ENCODE results near the gene RTF2.
A peak's percentile ranks its signal among the peaks of the same experiment; 100 is the strongest.

RTF2 gene, protein sequence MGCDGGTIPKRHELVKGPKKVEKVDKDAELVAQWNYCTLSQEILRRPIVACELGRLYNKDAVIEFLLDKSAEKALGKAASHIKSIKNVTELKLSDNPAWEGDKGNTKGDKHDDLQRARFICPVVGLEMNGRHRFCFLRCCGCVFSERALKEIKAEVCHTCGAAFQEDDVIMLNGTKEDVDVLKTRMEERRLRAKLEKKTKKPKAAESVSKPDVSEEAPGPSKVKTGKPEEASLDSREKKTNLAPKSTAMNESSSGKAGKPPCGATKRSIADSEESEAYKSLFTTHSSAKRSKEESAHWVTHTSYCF

DNA sequence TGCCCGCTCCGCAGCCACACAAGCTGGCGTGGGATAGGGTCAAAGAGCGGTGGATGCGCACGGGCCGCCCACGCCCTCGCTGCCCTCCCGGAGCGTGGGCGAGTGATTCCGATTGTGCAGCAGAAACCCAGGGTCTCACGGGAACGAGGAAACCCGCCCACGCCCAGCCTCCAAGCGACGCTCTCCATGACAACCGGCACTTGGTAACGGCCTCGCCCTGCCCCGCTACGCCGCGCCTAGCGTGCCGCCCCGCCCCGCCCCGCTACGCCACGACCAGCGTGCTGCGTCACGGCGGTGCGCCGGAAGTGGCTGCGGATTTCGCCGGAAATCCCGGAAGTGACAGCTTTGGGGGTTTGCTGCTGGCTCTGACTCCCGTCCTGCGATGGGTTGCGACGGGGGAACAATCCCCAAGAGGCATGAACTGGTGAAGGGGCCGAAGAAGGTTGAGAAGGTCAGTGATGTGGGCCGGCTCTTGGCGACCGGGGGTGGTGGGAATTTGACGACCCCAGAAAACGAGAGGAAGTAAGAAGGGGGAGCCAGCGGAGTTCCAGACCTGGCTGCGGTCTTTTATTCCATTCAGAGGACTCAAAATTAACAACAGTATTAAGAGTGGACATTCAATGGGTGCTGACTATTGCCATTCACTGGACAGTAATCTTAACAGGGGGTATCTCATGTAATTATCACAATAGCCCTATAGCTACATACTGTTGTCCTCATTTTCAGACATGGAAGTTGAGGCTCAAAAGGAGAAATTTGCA is at the start of gene RTF2:
RTF2 (plus strand) TSS at position 312 of the 761 bp plus-strand sequence; CDS start at position 383, 71 bp downstream.
- peak; percentile 94 to 95 for DNase-seq (ENCODE audit: low read depth in 2 of 2, low spot score in 1 of 2)

DNA sequence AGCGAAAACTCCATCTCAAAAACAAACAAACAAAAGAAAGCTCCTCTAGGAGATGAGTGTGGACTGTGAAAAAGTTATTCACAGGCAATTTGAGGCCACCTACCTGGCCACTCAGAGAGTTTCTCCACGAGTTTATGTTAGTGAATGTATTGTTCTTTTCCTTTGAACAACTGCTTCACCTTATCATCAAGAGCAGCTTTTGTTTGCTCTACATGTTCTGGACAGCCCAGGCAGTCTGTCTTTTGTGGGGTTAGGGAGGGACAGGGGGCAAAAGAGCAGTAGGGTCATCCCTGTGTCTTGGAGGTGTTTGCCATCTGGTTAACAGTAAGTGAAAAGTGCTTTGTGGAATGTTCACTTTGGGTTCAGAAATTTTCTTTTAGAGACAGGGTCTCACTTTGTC is 48.4 kb upstream of the RTF2 start:
- no peak for DNase-seq (ENCODE audit: low read depth in 2 of 2, low spot score in 1 of 2)

DNA sequence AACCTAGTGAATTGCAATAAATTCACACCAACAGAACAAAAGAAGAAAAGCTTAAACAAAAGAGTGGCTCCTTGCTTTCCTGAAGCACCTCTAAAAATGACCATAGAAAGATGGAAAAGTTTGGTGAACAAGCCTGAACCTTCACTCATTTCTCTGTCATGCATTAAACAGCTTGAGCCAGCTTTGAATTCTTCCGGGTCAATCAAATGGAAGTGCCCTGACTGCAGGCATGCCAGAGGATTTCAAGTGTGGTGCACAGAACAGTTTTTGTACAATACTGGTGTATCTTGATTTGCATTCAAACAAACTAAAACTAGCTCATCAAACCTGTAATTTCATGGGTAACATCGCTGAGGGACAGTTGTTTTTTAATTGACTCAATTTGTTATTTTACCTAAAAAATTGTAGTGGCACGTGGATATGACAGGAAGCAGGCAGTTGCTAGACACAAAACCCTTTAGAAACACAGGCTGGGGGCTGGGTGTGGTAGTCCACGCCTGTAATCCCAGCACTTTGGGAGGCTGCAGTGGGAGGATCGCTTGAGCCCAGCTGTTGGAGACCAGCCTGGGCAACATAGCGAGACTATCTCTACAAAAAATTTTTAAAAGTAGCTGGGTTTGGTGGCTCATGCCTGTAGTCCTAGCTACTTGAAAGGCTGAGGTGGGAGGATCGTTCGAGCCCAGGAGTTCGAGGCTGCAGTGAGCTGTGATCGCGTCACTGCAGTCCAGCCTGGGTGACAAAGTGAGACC is 47.3 kb upstream of the RTF2 start:
- no peak for DNase-seq (ENCODE audit: low read depth in 2 of 2, low spot score in 1 of 2)

DNA sequence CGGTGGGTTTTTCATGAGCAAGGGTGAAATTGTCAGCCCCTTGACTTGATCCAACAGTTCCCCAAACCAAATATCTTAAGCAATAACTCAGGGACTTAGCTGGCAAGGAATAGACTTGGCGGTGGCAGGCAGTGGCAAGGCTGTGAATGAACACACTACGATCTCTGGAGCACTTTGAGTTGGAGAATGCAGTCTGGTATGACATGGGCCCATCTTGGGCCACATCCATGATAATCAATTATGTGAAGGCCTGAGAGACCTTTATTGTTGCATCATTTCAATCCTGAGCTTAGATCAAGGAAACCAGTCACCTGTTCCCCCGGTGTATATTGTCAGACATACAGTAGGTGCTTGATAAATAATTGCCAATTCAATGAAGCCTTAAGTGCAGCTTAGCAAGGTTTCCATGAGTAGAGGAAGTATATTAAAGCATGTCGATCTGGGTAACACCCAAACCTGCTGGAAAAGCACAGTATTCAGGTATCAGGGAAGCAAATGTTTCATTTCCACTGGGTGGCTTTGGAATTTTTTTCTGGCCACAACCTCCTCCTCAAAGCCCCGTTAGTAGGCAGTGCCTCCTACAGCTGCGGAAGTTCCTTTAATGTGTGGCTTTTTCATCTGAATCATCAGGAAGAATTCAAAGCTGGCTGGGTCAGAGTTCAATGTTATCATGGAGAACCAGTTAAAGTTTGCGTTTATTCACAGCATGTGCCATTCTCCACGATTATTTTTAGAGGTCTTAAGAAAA is 46.2 kb upstream of the RTF2 start:
- DNase-seq (ENCODE audit: low read depth in 2 of 2, low spot score in 1 of 2): no peak

DNA sequence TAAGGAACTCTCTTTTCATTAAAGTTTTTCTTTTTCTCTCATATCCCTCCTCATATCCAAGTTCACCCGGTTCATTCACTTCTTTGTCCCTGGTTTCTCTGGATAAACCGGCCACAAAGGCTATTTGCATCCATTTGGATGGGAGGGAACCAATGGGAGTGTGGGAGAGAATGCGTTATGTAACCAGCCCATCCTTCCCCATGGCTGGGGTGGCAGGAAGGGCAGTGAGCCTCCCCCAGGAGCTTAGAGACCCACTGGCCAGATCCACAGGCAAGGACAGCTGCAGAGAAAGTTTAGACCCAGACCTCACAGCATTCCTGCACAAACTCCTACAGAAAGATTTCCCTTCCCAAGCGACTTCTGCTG is 45.6 kb upstream of the RTF2 start:
- no peak for DNase-seq (ENCODE audit: low read depth in 2 of 2, low spot score in 1 of 2)

DNA sequence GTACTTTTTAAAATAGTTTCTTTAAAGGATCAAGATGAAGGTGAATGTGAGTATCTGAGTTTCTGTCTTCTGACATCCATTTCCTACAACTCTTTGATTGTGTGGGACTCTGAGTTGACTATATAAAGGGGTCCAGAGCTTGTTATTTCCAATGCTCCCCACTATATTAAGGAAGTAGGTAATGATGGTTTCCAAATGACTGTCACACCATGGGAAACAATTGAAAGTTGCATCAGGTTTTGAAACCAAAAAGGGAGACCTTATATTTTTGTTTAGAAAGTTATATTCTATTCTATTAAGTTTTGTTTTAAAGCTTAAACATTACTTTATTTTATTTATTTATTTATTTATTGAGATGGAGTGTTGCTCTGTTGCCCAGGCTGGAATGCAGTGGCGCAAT is 45.2 kb upstream of the RTF2 start:
- no peak for DNase-seq (ENCODE audit: low read depth in 2 of 2, low spot score in 1 of 2)

DNA sequence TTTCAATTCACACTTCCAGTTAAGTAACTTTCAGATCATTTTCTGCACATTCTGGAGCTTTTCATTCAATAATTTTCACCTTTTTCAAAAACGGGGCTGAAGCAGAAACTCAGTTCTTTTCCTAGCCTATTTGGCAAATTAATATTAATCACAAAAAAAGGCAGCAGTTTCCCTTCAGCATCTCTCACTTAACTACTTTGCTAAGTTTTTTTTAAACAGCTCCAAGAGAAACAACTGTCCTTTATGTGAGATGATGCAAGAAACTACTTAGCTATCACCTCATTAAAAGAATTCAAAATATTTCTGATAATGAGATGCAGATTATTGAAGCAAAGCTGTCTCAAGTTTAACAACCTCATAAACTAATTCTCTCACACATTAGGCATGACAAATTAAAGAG is 44.5 kb upstream of the RTF2 start:
- no peak for DNase-seq (ENCODE audit: low read depth in 2 of 2, low spot score in 1 of 2)

DNA sequence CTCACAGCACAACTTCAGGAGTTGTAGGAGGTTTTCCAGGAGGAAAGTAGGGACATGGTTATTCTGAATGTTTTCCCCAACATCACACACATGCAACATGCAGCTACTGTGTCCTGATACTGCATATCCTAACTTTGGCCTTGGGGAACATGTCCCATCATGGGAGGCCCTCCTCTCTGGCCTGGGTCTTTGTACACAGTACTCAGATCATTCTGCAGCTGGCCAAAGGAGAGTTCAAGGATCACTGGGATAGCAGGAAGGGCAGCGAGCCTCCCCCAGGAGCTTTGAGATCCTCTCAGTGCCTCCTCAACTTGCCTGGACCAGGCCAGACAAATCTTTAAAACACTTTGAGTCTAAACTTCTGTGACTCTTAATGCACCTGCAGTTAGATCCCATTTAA is 43.5 kb upstream of the RTF2 start:
- no peak for DNase-seq (ENCODE audit: low read depth in 2 of 2, low spot score in 1 of 2)

DNA sequence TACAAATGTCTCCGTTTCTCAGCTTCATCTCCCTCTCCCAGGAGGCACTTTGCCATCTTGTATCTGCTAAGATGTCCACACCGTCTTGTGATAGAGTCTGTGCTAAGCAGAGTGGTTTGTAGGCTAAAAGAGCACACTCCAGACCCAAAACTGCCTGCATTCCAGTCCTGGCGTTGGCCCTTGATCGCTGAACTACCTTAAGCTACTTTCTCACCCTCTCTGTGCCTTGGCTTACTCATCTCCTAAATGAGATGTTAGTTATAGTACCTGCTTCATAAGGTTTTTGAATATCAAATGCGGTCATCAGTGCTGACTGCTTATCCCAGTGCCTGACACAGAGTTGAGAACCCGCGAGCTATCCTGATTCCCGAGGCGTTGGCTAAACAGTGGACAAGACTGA is 42.4 kb upstream of the RTF2 start:
- DNase-seq (ENCODE audit: low read depth in 2 of 2, low spot score in 1 of 2): no peak

DNA sequence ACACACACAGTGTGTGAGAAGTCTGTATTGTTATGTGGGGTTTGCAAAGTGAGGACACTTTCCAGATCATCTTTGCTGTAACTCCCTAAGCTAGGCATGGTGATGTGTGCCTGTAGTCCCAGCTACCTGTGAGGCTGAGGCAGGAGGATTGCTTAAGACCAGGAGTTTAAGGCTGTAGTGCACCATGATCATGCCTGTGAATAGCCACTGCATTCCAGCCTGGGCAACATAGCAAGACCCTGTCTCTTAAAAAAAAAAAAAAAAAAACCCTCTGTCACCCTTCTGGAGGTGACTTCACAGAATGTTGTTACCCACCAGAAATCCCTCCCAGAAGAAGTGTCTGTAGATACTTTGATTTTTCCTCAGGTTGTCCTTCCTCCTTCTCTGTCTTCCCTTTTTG is 41.5 kb upstream of the RTF2 start:
- no peak for DNase-seq (ENCODE audit: low read depth in 2 of 2, low spot score in 1 of 2)

DNA sequence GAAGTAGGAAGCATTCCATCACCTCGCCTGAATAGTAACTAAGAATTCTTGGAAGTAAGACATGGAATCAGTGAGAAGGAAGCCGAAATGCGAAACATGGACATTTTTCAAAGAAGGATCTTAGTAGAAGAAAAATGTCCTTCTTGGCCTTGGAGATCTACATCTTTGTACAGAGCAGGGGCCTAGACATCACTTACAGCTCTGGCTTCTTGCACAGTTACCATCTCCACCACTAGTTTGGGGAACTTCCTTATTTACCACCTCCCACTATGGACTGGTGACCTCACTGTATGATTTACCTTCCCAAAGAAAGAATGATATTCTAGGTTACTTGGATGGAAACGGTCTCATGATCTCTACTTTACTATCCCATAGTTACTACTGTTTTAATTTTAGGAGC is 40.6 kb upstream of the RTF2 start:
- DNase-seq (ENCODE audit: low read depth in 2 of 2, low spot score in 1 of 2): no peak

DNA sequence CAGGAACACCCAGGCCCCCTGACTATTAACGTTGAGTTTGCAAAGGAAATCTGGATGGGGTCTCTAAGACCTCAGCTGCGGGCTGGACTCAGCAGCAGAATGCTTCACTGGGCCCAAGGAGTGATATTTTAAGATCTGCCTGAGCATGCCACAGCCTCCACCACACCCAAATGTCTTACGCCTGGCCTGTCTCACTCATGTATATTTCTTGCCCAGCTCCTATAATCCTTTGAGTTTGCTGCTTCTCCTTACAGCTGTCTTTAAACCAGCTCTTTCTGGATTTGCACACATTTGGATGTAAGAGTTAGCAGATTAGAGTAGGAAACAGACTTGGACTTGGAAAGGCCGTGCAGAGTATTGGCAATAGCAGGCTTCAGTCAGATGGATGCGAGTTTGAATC is 40.0 kb upstream of the RTF2 start:
- DNase-seq (ENCODE audit: low read depth in 2 of 2, low spot score in 1 of 2): no peak

DNA sequence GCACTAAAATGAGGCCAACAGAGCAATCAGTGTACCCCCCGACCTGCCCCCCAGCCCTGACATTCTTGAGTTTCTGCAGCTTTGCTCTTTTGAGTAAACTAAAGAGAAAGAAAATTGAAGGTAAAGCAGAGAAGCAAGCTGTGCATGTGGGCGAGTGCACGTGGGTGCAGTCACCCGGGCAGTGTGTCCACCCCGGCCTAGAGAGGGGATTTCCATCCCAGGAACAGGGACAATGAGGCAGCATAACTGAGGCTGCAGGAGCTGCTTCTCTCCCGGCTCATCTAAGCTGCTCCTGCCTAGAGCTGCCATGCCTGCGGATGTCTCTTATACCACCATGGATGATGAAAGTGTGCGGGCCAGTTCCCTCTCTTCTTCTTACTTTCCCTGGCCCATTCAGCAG is 39.5 kb upstream of the RTF2 start:
- DNase-seq (ENCODE audit: low read depth in 2 of 2, low spot score in 1 of 2): no peak

DNA sequence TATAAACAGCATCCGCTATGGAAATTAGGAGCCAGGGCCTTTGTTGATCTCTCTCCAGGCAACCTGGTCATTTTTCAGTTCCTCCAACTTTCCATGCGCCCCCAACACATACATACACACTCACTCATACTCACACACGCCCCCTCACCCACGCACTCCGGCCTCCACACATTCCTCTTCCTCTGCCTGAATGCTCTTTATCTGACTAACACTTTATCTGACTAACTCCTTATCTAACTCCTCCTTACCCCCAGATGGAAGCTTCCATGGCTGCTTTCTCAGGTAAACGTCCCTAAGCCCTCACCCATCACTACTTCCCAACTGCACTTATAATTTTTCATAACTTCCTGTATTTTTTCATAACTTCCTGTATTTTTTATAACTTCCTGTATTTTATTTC is 38.9 kb upstream of the RTF2 start:
- no peak for DNase-seq (ENCODE audit: low read depth in 2 of 2, low spot score in 1 of 2)

DNA sequence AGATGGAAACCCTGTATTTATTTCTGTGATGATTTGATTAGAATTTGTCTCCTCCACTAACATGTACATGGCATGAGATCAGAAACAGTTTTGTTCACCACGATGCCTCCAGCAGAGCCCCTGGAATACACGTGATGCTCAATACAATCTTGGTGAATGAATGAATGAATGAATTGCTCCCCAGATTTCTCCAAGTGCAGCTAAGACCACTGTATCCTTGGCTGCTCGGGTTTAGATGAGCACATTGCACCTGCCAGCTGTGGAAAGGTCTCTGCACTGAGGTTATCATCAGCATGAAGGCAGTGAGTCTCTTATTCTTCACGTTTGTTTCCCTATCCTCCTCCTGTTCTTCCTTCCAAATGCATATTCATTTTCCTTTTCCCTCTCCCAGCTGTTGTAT is 38.5 kb upstream of the RTF2 start:
- no peak for DNase-seq (ENCODE audit: low read depth in 2 of 2, low spot score in 1 of 2)

DNA sequence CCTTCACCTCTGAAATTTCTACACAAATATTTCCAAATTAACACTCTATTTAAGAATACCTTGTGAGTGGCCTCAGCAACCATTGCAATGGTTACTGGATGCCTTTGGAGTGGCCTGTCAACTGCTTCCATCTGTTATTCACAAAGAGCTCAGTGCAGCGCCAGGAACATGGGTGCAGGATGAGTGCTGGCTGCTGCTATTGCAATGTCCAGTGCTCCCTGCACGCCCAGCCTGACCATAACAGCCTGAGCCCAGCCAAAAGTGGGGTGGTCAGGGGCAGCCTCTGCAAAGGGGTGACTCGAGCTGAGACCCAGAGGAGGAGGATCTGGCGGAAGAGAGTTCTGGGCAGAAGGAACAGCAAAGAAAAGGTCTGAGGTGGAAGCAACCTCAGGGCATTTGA is 38.0 kb upstream of the RTF2 start:
- DNase-seq (ENCODE audit: low read depth in 2 of 2, low spot score in 1 of 2): no peak

DNA sequence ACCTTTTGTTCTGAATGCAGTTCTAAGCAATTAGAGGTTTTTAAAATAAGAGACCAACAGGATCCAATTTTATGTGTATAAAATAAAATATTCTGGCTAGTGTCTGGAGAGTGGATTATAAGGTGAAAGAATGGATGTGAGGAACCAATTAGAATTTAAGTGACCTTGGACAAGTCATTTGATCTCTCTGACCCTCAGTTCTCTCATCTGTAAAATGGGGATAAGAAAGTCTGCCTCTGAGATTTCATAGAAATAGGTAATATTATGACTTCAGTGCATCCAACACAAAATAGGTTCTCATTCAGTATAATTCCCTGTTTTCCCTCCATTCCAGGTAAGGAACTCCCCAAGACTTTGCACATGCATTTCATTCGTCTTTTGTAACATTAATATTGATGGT is 37.5 kb upstream of the RTF2 start:
- DNase-seq (ENCODE audit: low read depth in 2 of 2, low spot score in 1 of 2): no peak

DNA sequence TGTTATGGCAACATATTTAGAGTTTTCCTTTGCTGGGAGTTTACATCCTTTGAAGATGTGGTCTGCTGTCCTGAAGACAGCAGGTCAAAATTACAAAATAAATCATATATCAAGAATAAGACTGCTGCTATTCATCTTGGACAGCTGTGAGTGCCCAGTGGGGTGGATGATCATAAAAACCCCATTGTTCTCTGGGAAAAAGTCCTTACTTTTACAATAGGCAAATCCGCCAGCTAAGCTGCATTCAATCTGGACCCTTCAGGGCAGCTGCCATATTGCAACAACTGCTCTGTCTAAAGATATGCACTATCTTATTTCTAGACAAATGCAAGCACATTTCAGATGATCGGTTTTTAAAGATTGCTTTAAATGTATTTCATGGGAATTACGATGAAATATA is 37.0 kb upstream of the RTF2 start:
- no peak for DNase-seq (ENCODE audit: low read depth in 2 of 2, low spot score in 1 of 2)

DNA sequence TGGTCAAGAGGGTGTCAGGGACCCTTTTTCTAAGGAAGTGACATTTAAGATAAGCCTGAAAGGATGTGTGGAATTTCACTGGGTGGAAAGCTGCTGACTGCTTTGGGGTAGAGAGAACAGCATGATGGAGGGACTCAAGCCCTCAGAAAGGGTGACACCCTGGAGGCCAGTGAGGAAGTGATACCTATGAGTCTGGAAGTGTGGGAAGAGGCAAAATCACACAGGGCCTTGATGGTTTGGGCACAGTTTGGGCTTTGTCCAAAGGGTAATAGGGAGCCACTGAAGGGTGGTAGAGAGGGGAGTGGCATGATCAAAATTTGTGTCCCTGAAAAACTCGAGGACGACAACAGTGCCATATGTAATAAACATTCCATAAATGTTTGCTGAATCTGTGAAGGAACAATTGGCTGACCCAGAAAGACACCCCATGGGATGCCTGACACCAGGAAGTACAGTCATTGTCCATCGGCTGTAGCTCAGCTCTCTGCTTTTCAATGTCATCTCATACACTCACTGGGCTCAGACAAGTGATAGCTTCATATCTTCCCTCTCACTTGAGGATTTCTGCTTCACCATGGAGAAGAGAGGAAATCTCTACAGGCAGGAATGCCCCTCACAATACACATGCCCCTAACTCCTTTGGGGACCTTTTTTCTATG is 35.1 kb upstream of the RTF2 start:
- DNase-seq (ENCODE audit: low read depth in 2 of 2, low spot score in 1 of 2): no peak

DNA sequence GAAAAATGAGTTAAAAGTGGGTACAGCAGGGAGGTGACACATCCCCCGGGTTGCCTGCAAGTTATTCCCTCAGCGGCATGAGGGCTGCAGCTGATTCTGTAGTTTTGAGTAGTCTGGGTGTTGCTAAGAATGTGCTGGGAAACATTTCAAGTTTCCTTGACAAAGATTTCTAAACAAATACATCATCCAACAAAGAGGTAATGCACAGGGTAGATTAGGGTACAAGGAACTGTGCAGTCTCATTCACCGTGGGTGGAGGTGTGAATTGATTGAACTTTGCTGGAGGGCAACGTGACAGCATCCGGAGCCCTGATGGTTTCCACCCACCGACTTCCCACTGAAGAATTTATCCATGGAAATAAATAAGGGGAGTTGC is 34.6 kb upstream of the RTF2 start:
- no peak for DNase-seq (ENCODE audit: low read depth in 2 of 2, low spot score in 1 of 2)
